NT2/D1 (cell line): ENCODE data around the gene IMPG2.

Source experiments
- DNase-seq: peaks from one replicate; pipeline ENCODE4 v3.0.0-alpha.2; 2011; ENCODE audit warnings: low read depth, low spot score
- H3K27me3 ChIP-seq: 2 replicates; pipeline ENCODE4 v1.6.0; 2011; ENCODE audit warnings: mild to moderate bottlenecking; ENCODE audit not compliant: insufficient read length, insufficient read depth
- H3K36me3 ChIP-seq: 2 replicates; pipeline ENCODE4 v1.6.1; 2011; ENCODE audit warnings: mild to moderate bottlenecking, low read length, mixed read lengths; ENCODE audit not compliant: insufficient read depth, insufficient read length
- H3K4me1 ChIP-seq: 2 replicates; pipeline ENCODE4 v1.5.1; 2011; ENCODE audit not compliant: insufficient read depth, insufficient read length
- H3K4me3 ChIP-seq: 2 replicates; pipeline ENCODE4 v1.5.1; 2011; ENCODE audit warnings: low read depth; ENCODE audit not compliant: insufficient read length
- H3K9ac ChIP-seq: 2 replicates; pipeline ENCODE4 v1.6.0; 2011; ENCODE audit warnings: low read depth; ENCODE audit not compliant: insufficient read length
- H3K9me3 ChIP-seq: 2 replicates; pipeline ENCODE4 v1.5.1; 2011; ENCODE audit warnings: mild to moderate bottlenecking, low read length; ENCODE audit not compliant: insufficient read depth
- SUZ12 ChIP-seq: IDR thresholded peaks from 2 replicates; pipeline ENCODE4 v1.6.1; 2011; ENCODE audit not compliant: insufficient read length, insufficient read depth; ENCODE audit errors: extremely low read depth
- YY1 ChIP-seq: IDR thresholded peaks from 2 replicates; pipeline ENCODE4 v1.6.1; 2011; ENCODE audit not compliant: insufficient read length, insufficient read depth
- ZNF274 ChIP-seq: IDR thresholded peaks from 2 replicates; pipeline ENCODE4 v1.6.1; 2011; ENCODE audit warnings: mild to moderate bottlenecking, low read depth, low read length

IMPG2 gene

GRCh38 chr3:101320475-101320874 is at the start of gene IMPG2:
Gene IMPG2 (minus strand): TSS chr3:101320575. CDS start chr3:101320372, 203 bp downstream.
- TF ChIP-seq ZNF274 = no peak
- TF ChIP-seq SUZ12 = no peak
- no peak for TF ChIP-seq YY1
- no peak for DNase-seq

GRCh38 chr3:101362406-101362805 is 42.0 kb upstream of the IMPG2 start:
- peaks cover 3% of the 10 kb centered on the region for H3K36me3 ChIP-seq
- peaks cover 16% of the 10 kb centered on the region for H3K9me3 ChIP-seq
- H3K9ac ChIP-seq = no peak overlapping the region
- H3K4me1 ChIP-seq = no peaks in the 10 kb centered on the region
- TF ChIP-seq SUZ12 (no peak), YY1 (no peak), ZNF274 (no peak)
- no peak overlapping the region for H3K4me3 ChIP-seq
- no peak for DNase-seq
- no peaks in the 10 kb centered on the region for H3K27me3 ChIP-seq

More at GRCh38 chr3:101320475-101320874, at the start of gene IMPG2:
- H3K4me3 ChIP-seq = no peak within 1 kb of the TSS
- H3K4me1 ChIP-seq = no peaks in the 10 kb centered on the region
- H3K9ac ChIP-seq = no peak within 1 kb of the TSS
- H3K27me3 ChIP-seq = no peaks in the 10 kb centered on the region
- H3K9me3 ChIP-seq = no peaks in the 10 kb centered on the region
- no peaks in the 10 kb centered on the region for H3K36me3 ChIP-seq

GRCh38 chr3:101351829-101352228 is 31.5 kb upstream of the IMPG2 start:
- no peak overlapping the region for H3K9ac ChIP-seq
- H3K36me3 ChIP-seq = no peaks in the 10 kb centered on the region
- DNase-seq = no peak
- TF ChIP-seq ZNF274 = no peak
- no peak for TF ChIP-seq YY1
- no peak for TF ChIP-seq SUZ12
- H3K4me3 ChIP-seq = no peak overlapping the region
- no peaks in the 10 kb centered on the region for H3K4me1 ChIP-seq
- H3K9me3 ChIP-seq = 0 out of 2 replicates have a peak, but pooled peaks cover 1% of the 10 kb centered on the region
- H3K27me3 ChIP-seq = no peaks in the 10 kb centered on the region

GRCh38 chr3:101340591-101340990 is 20.2 kb upstream of the IMPG2 start:
- no peak for DNase-seq
- H3K4me1 ChIP-seq = no peaks in the 10 kb centered on the region
- peaks cover 3% of the 10 kb centered on the region for H3K36me3 ChIP-seq
- no peak overlapping the region for H3K4me3 ChIP-seq
- TF ChIP-seq YY1 (no peak), SUZ12 (no peak), ZNF274 (no peak)
- H3K9ac ChIP-seq = no peak overlapping the region
- no peaks in the 10 kb centered on the region for H3K9me3 ChIP-seq
- no peaks in the 10 kb centered on the region for H3K27me3 ChIP-seq

GRCh38 chr3:101333883-101334282 is 13.5 kb upstream of the IMPG2 start:
- Histone ChIP-seq H3K9ac (no peak overlapping the region), H3K9me3 (no peaks in the 10 kb centered on the region), H3K36me3 (no peaks in the 10 kb centered on the region), H3K27me3 (no peaks in the 10 kb centered on the region), H3K4me3 (no peak overlapping the region), H3K4me1 (no peaks in the 10 kb centered on the region)
- no peak for DNase-seq
- TF ChIP-seq SUZ12 = no peak
- TF ChIP-seq ZNF274 = no peak
- TF ChIP-seq YY1 = no peak

- H3K9me3 ChIP-seq = no peaks in the 10 kb centered on the region
- DNase-seq = no peak
- no peaks in the 10 kb centered on the region for H3K4me1 ChIP-seq
- TF ChIP-seq ZNF274 = no peak
- no peak for TF ChIP-seq SUZ12
- no peak for TF ChIP-seq YY1
- H3K27me3 ChIP-seq = no peaks in the 10 kb centered on the region
- H3K9ac ChIP-seq = no peak overlapping the region
- H3K36me3 ChIP-seq = no peaks in the 10 kb centered on the region
- no peak overlapping the region for H3K4me3 ChIP-seq
Observed at GRCh38 chr3:101329016-101329673, 8.8 kb upstream of the IMPG2 start.

GRCh38 chr3:101325393-101326134 is 5.2 kb upstream of the IMPG2 start:
- no peaks in the 10 kb centered on the region for H3K4me1 ChIP-seq
- TF ChIP-seq YY1 (no peak), SUZ12 (no peak), ZNF274 (no peak)
- no peaks in the 10 kb centered on the region for H3K27me3 ChIP-seq
- no peaks in the 10 kb centered on the region for H3K9me3 ChIP-seq
- no peaks in the 10 kb centered on the region for H3K36me3 ChIP-seq
- no peak overlapping the region for H3K9ac ChIP-seq
- no peak overlapping the region for H3K4me3 ChIP-seq
- DNase-seq = no peak
